ENCODE data around the gene TRNAU1AP. TPM values are rescaled to one million over a fixed set of nuclear protein-coding genes. Genes with fewer than 3 reads are reported as not detected.
"Not testable (repeated sequence)": the region's sequence is repeated elsewhere in the genome, so short reads cannot be mapped to it uniquely, and the experiment has no call there.

Gene TRNAU1AP
- total RNA-seq, 1 donor from 2014 or later = 39.8 TPM

- Mint-ChIP-seq H3K27ac (ENCODE audit: unreplicated experiment) (peak overlapping the region; percentile 33), H3K36me3 (ENCODE audit: unreplicated experiment) (no peaks in the 10 kb centered on the region), H3K4me3 (ENCODE audit: unreplicated experiment) (no peak overlapping the region), H3K27me3 (ENCODE audit: unreplicated experiment) (peaks cover 4% of the 10 kb centered on the region), H3K4me1 (ENCODE audit: low read depth, unreplicated experiment) (peaks cover 10% of the 10 kb centered on the region), H3K9me3 (ENCODE audit: unreplicated experiment) (peaks cover 3% of the 10 kb centered on the region)
- TF ChIP-seq, protein P1, sequence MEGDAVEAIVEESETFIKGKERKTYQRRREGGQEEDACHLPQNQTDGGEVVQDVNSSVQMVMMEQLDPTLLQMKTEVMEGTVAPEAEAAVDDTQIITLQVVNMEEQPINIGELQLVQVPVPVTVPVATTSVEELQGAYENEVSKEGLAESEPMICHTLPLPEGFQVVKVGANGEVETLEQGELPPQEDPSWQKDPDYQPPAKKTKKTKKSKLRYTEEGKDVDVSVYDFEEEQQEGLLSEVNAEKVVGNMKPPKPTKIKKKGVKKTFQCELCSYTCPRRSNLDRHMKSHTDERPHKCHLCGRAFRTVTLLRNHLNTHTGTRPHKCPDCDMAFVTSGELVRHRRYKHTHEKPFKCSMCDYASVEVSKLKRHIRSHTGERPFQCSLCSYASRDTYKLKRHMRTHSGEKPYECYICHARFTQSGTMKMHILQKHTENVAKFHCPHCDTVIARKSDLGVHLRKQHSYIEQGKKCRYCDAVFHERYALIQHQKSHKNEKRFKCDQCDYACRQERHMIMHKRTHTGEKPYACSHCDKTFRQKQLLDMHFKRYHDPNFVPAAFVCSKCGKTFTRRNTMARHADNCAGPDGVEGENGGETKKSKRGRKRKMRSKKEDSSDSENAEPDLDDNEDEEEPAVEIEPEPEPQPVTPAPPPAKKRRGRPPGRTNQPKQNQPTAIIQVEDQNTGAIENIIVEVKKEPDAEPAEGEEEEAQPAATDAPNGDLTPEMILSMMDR (IDR thresholded peaks at IDR 0.05; ENCODE audit: partially characterized antibody, unreplicated experiment) = no peak
- no peak for DNase-seq
These were observed 42.5 kb upstream of the TRNAU1AP start for GRCh38 chr1:28510273-28510969.

DNA sequence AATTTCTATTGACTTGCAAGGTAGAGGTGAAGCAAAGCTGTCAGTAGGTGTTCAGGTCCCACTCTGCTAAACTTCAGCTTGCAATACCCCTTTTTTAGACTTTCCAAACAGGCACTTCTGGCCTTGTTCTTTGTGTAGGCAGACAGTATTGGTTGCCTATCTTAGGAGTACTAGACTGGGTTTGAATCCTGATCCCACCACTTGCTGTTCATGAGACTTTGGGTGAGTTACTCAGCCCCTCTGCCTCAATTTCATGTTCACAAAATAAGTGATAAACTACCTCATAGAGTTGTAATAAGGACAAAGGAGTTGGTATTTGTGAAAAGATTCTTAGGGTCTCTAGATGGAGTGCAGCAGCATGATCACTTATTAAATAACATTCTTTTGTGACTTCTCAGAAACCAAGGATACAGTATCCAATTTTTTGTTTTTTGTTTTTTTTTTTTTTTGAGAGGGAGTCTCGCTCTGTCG lies 41.9 kb upstream of the TRNAU1AP start:
- no peaks in the 10 kb centered on the region for H3K36me3 Mint-ChIP-seq (ENCODE audit: unreplicated experiment)
- H3K9me3 Mint-ChIP-seq (ENCODE audit: unreplicated experiment) = peaks cover 3% of the 10 kb centered on the region
- peaks cover 10% of the 10 kb centered on the region for H3K4me1 Mint-ChIP-seq (ENCODE audit: low read depth, unreplicated experiment)
- H3K27ac Mint-ChIP-seq (ENCODE audit: unreplicated experiment) = peak overlapping the region; percentile 33
- no peak overlapping the region for H3K4me3 Mint-ChIP-seq (ENCODE audit: unreplicated experiment)
- no peak for DNase-seq
- TF ChIP-seq, protein P1 (IDR thresholded peaks at IDR 0.05; ENCODE audit: partially characterized antibody, unreplicated experiment) = no peak
- peaks cover 4% of the 10 kb centered on the region for H3K27me3 Mint-ChIP-seq (ENCODE audit: unreplicated experiment)

DNA sequence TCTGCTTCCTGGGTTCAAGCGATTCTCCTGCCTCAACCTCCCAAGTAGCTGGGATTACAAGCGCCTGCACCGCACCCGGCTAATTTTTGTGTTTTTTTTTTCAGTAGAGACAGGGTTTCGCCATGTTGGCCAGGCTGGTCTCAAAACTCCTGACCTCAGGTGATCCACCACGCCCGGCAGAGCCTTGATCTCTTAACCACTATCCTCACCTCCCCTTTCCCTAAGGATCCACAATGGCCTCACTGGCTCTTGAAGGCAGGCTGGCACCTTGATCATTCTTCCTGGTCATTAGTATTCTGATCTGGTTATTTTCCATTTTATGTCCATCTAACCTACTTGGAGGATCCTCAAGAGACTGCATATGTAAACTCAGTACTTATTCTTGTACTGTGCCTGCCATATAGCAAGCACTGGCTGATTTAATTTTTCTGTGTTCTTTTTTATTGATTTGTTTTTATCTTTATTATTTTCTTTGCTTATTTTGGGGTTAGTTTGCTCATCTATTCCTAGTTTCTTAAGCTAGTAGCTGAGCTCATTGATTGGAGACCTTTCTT lies 40.8 kb upstream of the TRNAU1AP start:
- no peak overlapping the region for H3K27ac Mint-ChIP-seq (ENCODE audit: unreplicated experiment)
- H3K4me1 Mint-ChIP-seq (ENCODE audit: low read depth, unreplicated experiment) = peaks cover 10% of the 10 kb centered on the region
- H3K36me3 Mint-ChIP-seq (ENCODE audit: unreplicated experiment) = no peaks in the 10 kb centered on the region
- H3K4me3 Mint-ChIP-seq (ENCODE audit: unreplicated experiment) = no peak overlapping the region
- H3K27me3 Mint-ChIP-seq (ENCODE audit: unreplicated experiment) = no peaks in the 10 kb centered on the region
- peaks cover 2% of the 10 kb centered on the region for H3K9me3 Mint-ChIP-seq (ENCODE audit: unreplicated experiment)
- TF ChIP-seq, protein P1 (IDR thresholded peaks at IDR 0.05; ENCODE audit: partially characterized antibody, unreplicated experiment) = no peak
- no peak for DNase-seq

- not testable (repeated sequence) for H3K36me3 Mint-ChIP-seq (ENCODE audit: unreplicated experiment); DNase-seq; H3K4me3 Mint-ChIP-seq (ENCODE audit: unreplicated experiment); H3K9me3 Mint-ChIP-seq (ENCODE audit: unreplicated experiment); H3K27ac Mint-ChIP-seq (ENCODE audit: unreplicated experiment); H3K4me1 Mint-ChIP-seq (ENCODE audit: low read depth, unreplicated experiment)
- peaks cover 11% of the 10 kb centered on the region for H3K27me3 Mint-ChIP-seq (ENCODE audit: unreplicated experiment)
These were observed 38.4 kb upstream of the TRNAU1AP start for GRCh38 chr1:28514445-28514933.

DNA sequence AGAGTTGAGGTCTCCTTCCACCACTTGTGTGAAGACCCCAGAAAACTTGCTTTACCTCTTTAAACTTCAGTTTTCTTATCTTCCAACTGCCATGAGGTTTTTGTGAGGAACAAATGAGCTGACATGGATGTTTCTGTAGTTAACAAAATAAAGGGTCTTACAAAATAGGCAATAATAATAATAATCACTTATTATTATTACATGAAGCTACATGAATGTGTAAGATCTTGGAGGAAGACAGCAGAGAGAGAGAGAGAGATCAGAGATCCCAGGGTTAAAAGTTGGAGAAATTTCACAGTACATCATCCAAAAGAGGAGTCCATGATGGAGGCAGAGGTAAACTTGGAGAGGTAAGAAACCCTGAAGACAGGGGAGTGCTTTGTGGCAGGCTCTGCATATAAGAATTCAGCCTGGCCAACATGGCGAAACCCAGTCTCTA lies 36.3 kb upstream of the TRNAU1AP start:
- peaks cover 4% of the 10 kb centered on the region for H3K9me3 Mint-ChIP-seq (ENCODE audit: unreplicated experiment)
- peaks cover 11% of the 10 kb centered on the region for H3K27me3 Mint-ChIP-seq (ENCODE audit: unreplicated experiment)
- H3K36me3 Mint-ChIP-seq (ENCODE audit: unreplicated experiment) = no peaks in the 10 kb centered on the region
- no peak for DNase-seq
- no peak overlapping the region for H3K4me3 Mint-ChIP-seq (ENCODE audit: unreplicated experiment)
- no peak overlapping the region for H3K27ac Mint-ChIP-seq (ENCODE audit: unreplicated experiment)
- TF ChIP-seq, protein P1 (IDR thresholded peaks at IDR 0.05; ENCODE audit: partially characterized antibody, unreplicated experiment) = no peak
- peaks cover 8% of the 10 kb centered on the region for H3K4me1 Mint-ChIP-seq (ENCODE audit: low read depth, unreplicated experiment)

All from glutamatergic neuron (in vitro differentiated cells).